Measurements from ENCODE around the gene FAM53A. TPM values are rescaled to one million over a fixed set of nuclear protein-coding genes. Genes with fewer than 3 reads are reported as not detected.

Gene FAM53A, protein sequence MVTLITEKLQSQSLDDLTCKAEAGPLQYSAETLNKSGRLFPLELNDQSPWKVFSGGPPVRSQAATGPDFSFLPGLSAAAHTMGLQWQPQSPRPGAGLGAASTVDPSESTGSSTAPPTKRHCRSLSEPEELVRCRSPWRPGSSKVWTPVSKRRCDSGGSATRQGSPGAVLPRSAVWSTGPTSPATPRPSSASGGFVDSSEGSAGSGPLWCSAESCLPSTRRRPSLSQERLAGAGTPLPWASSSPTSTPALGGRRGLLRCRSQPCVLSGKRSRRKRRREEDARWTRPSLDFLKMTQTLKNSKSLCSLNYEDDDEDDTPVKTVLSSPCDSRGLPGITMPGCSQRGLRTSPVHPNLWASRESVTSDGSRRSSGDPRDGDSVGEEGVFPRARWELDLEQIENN
- 1 to 10 TPM; 1.3 to 4.0 (median 1.6) TPM for total RNA-seq

DNA sequence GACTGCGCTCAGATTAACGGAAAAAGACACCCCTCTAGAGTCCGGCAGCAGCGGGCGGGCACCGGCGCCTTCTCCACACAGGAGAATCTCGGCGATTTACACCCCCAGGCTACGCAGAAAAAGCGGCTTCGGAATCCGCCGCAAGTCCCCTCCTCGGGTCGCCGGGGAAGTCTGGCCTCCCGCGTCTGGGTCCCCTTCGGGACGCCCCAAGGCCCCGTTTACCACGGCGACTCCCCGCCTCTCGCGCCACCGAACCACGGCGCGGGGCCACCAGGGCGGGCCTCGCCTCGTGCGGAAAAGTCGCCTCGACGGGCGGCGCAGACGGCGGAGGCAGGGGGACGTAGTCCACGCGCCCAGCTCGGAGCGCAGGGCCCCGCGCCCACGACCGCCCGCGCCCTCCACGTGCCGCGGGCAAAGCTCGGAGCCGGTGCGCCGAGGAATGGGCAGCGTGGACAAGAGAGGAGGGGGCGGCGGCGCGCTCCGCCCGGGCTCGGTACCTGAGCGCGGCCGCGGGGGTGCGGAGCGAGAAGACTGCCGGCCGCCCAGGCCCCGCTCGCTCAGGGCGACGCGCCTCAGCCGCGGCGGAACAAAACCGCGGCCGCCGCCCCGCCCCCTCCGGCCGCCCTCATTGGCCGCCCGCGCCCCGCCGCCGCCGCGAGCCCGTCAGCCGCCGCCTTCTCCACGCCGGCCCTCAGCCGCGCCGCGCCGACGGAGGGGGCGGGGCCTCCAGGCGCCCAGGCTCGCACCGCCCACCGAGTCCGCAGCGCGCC lies at the start of gene FAM53A:
TSS of gene FAM53A (minus strand) at position 578 of the 770 bp plus-strand sequence. CDS start 15,572 bp downstream, outside the sequence.
- Mint-ChIP-seq H3K9me3 (no peaks in the 10 kb centered on the region), H3K27me3 (ENCODE audit: low read depth) (no peaks in the 10 kb centered on the region), H3K4me1 (ENCODE audit: low read depth) (peaks cover 11% of the 10 kb centered on the region), H3K4me3 (peak within 1 kb of the TSS; percentile 79), H3K36me3 (ENCODE audit: insufficient read depth) (no peaks in the 10 kb centered on the region)
- ATAC-seq, result peak; percentile 94 to 97
- peak; percentile 23 for DNase-seq

DNA sequence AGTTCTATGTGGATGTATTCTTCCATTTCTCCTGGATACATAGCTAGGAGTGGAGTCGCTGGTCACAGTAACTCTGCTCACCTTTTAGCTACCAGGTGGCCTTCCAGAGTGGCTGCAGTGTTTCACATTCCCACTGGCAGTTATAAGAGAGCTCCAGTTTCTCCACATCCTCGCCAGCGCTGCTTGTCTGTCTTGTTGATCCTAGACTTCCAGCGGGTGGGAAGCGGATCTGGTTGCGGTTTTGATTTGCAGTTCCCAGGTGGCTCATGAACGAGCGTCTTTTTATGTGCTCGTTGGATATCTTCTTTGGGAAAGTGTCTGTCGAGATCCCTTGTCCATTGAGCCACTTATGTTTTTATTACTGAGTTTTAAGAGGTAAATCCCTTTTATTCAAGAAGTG lies 48.8 kb upstream of the FAM53A start:
- no peak overlapping the region for H3K4me3 Mint-ChIP-seq
- no peaks in the 10 kb centered on the region for H3K27me3 Mint-ChIP-seq (ENCODE audit: low read depth)
- no peak for ATAC-seq
- DNase-seq, result no peak
- no peaks in the 10 kb centered on the region for H3K9me3 Mint-ChIP-seq
- H3K4me1 Mint-ChIP-seq (ENCODE audit: low read depth), result peaks cover 14% of the 10 kb centered on the region
- peaks cover 37% of the 10 kb centered on the region for H3K36me3 Mint-ChIP-seq (ENCODE audit: insufficient read depth)

DNA sequence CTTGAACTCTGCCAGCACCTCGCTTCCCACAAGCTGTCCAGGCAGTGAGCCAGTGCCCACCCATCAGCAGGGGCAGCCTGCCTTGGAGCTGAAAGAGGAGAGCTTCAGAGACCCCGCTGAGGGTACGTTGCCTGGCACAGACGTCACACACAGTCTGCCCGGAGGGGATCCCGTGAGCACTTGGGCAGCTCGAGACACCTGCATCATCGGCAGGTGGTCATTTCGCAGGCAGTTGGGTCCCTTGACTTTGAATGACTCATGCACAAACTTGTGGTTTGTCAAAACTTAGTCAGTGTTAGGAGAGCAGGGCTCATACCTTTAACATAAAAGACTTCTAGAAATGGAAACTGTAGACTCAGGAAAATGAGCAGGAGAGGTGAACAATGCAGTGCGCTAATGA lies 47.1 kb upstream of the FAM53A start:
- no peaks in the 10 kb centered on the region for H3K27me3 Mint-ChIP-seq (ENCODE audit: low read depth)
- no peak for DNase-seq
- H3K36me3 Mint-ChIP-seq (ENCODE audit: insufficient read depth), result peaks cover 33% of the 10 kb centered on the region
- peaks cover 22% of the 10 kb centered on the region for H3K4me1 Mint-ChIP-seq (ENCODE audit: low read depth)
- H3K4me3 Mint-ChIP-seq, result no peak overlapping the region
- peak; percentile 70 to 73 for ATAC-seq
- H3K9me3 Mint-ChIP-seq, result no peaks in the 10 kb centered on the region

DNA sequence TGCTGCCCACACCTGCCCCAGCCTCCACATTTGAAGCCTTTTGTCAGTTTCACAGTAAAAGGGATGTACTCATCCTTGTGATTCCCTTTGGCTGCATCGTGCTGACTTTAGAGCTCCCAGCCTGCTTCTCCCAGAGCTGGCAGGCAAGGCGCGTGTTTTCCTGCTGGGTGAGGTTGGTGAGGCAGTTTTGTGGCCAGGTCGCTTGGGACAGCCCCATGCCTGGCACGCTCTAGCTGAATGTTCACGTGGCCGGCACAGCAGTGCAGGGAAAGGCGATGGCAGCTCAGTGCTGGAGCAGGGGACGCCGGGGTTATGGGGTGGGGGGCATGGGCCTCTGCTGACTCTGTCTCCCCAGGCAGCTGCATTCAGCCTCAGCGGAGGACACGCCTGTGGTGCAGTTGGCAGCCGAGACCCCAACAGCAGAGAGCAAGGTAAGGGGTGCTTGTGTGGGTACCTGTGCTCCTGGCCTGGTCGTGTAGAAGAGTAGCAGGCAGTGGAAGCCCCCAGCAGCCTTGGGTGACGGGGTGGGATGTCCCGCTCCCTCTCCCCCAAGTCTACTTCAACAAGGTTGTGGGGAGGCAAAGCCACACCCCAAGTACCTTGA lies 46.5 kb upstream of the FAM53A start:
- Mint-ChIP-seq H3K36me3 (ENCODE audit: insufficient read depth) (peaks cover 31% of the 10 kb centered on the region), H3K27me3 (ENCODE audit: low read depth) (no peaks in the 10 kb centered on the region), H3K4me3 (no peak overlapping the region), H3K9me3 (no peaks in the 10 kb centered on the region), H3K4me1 (ENCODE audit: low read depth) (peaks cover 25% of the 10 kb centered on the region)
- ATAC-seq (no peak), DNase-seq (no peak)

DNA sequence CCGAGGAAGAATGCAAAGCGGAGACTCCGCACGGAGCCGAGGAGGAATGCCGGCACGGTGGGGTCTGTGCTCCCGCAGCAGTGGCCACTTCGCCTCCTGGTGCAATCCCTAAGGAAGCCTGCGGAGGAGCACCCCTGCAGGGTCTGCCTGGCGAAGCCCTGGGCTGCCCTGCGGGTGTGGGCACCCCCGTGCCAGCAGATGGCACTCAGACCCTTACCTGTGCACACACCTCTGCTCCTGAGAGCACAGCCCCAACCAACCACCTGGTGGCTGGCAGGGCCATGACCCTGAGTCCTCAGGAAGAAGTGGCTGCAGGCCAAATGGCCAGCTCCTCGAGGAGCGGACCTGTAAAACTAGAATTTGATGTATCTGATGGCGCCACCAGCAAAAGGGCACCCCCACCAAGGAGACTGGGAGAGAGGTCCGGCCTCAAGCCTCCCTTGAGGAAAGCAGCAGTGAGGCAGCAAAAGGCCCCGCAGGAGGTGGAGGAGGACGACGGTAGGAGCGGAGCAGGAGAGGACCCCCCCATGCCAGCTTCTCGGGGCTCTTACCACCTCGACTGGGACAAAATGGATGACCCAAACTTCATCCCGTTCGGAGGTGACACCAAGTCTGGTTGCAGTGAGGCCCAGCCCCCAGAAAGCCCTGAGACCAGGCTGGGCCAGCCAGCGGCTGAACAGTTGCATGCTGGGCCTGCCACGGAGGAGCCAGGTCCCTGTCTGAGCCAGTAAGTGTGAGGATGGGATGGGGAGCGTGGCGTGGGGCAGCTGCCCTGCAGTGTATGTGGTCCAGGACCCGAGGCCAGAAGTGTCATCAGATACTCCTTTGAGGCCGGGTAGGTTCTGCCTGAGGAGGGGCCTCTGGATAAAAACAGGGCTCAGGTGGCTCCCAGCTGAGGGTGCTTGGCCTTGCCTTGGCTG lies 44.2 kb upstream of the FAM53A start:
- H3K4me1 Mint-ChIP-seq (ENCODE audit: low read depth), result peaks cover 46% of the 10 kb centered on the region

DNA sequence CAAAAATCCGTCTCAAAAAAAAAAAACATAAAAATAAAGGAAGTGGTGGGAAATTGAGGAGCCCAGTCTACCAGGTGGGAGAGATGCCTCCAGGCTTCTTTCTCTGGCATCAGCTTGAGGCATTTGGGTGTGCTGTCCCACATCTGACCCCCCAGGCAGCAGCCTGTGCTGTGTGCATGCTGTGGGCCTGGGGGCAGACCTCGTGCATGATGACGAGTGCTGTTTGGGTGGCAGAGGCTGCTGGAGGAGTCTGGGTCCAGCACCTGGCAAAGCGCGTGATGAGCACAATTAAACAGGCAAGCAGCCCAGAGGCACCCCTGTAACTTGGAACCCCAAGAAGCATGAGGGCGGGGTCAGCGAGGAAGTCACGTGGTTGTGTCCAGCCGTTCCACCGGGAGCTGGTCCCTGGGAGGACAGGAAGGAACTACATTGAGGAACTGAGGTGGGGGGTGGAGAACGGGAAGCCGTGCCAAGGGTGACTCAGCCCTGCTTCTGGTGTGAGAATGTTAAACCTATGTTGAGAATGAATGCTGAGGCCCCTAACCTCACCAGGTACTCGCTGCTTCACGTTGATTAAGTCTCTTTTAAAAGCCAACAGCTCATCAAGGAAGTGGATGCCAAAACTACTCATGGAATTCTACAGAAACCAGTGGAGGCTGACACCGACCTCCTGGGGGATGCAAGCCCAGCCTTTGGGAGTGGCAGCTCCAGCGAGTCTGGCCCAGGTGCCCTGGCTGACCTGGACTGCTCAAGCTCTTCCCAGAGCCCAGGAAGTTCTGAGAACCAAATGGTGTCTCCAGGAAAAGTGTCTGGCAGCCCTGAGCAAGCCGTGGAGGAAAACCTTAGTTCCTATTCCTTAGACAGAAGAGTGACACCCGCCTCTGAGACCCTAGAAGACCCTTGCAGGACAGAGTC lies 43.3 kb upstream of the FAM53A start:
- ATAC-seq, result no peak
- Mint-ChIP-seq H3K4me3 (no peak overlapping the region), H3K4me1 (ENCODE audit: low read depth) (peaks cover 55% of the 10 kb centered on the region), H3K9me3 (no peaks in the 10 kb centered on the region), H3K36me3 (ENCODE audit: insufficient read depth) (peaks cover 23% of the 10 kb centered on the region), H3K27me3 (ENCODE audit: low read depth) (no peaks in the 10 kb centered on the region)
- DNase-seq, result no peak

More for the DNA sequence above, 44.2 kb upstream of the FAM53A start:
- H3K9me3 Mint-ChIP-seq, result no peaks in the 10 kb centered on the region
- ATAC-seq (no peak), DNase-seq (no peak)
- peaks cover 28% of the 10 kb centered on the region for H3K36me3 Mint-ChIP-seq (ENCODE audit: insufficient read depth)
- H3K4me3 Mint-ChIP-seq, result no peak overlapping the region
- H3K27me3 Mint-ChIP-seq (ENCODE audit: low read depth), result no peaks in the 10 kb centered on the region

DNA sequence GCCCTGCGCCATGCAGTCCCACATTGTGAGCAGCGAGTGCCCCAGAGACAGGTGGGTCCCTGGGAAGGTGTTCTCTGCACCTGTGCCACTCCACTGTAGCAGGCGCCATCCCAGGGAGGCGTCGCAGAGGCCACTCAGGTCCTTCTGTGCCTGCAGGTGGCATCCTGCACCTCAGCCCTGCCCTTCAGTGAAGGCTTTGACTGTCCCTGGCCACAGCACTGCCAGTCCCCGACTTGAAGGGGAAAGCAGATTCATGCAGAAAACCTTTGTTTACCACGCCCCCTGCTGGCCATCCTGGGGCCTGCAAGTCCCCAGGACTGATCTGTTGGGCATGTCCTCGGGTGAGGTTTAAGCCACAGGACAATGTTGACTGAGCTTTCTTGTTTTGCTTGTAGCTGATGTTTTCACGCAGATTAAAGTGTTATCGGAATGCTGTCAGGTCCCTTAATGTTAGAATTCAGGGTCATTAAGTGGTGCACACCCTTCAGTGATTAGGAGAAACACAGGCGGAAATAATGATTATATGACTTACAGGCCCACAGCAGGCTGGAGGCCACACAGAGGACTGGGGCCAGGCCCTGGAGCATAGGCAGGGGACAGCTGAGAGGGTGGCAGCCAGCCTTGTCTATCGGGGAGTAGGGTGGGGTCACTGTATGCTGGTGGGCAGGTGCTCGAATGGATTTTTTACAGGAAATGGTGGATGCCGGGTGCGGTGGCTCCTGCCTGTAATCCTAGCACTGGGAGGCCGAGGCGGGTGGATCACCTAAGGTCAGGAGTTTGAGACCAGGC lies 42.2 kb upstream of the FAM53A start:
- peaks cover 21% of the 10 kb centered on the region for H3K36me3 Mint-ChIP-seq (ENCODE audit: insufficient read depth)
- H3K4me1 Mint-ChIP-seq (ENCODE audit: low read depth), result peaks cover 60% of the 10 kb centered on the region
- ATAC-seq (peak; percentile 14 to 20), DNase-seq (peak; percentile 92)
- no peaks in the 10 kb centered on the region for H3K27me3 Mint-ChIP-seq (ENCODE audit: low read depth)
- H3K4me3 Mint-ChIP-seq, result peak overlapping the region; percentile 11
- H3K9me3 Mint-ChIP-seq, result no peaks in the 10 kb centered on the region

DNA sequence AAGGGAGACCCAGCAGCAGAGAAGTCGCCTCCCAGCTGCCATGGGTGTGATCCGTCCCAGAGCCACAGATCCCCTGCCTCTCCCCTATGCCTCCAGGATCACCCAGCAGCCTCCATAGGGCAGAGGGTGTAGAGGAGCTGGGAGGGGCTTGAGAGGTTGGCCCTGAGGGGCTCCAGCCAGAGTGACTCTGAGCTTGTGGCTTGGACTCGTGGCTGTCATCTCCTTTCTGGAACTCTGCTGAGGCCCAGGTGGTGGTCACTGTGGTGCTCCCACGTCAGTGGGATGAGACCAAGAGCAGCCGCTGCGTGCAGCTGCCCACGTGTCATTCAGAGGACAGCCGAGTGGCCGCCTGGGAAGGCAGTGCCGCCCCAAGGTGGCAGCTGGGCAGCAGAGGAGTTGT lies 41.4 kb upstream of the FAM53A start:
- H3K27me3 Mint-ChIP-seq (ENCODE audit: low read depth), result no peaks in the 10 kb centered on the region
- ATAC-seq (no peak), DNase-seq (no peak)
- H3K4me3 Mint-ChIP-seq, result peak overlapping the region; percentile 39
- peaks cover 58% of the 10 kb centered on the region for H3K4me1 Mint-ChIP-seq (ENCODE audit: low read depth)
- H3K36me3 Mint-ChIP-seq (ENCODE audit: insufficient read depth), result peaks cover 17% of the 10 kb centered on the region
- H3K9me3 Mint-ChIP-seq, result no peaks in the 10 kb centered on the region

DNA sequence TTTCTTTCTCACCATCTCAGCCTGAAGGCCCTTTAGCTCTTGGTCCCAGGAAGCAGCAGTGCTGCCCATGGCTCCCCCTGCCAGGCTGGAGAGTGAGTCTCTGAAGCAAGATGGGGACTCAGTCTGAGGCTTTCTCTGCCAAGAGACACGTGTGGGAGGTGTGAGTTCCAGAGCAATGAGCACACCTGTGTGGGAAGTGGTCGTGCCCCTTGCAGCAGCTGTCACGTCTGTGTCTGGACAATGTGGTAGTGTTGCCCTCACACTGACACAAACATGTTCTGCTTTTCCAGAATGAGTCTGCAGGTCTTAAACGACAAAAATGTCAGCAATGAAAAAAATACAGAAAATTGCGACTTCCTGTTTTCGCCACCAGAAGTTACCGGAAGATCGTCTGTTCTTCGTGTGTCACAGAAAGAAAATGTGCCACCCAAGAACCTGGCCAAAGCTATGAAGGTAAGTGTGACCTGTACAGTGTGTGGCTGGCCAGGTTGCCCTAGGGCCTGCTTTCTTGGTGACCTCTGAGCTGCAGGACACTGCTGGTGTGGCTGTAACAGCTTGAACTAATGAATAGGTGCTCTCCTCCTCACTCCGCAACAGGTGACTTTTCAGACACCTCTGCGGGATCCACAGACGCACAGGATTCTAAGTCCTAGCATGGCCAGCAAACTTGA lies 39.2 kb upstream of the FAM53A start:
- Mint-ChIP-seq H3K36me3 (ENCODE audit: insufficient read depth) (peaks cover 7% of the 10 kb centered on the region), H3K9me3 (no peaks in the 10 kb centered on the region), H3K27me3 (ENCODE audit: low read depth) (no peaks in the 10 kb centered on the region), H3K4me3 (peak overlapping the region; percentile 89), H3K4me1 (ENCODE audit: low read depth) (peaks cover 61% of the 10 kb centered on the region)
- DNase-seq (peak; percentile 32), ATAC-seq (peak; percentile 47 to 49)

DNA sequence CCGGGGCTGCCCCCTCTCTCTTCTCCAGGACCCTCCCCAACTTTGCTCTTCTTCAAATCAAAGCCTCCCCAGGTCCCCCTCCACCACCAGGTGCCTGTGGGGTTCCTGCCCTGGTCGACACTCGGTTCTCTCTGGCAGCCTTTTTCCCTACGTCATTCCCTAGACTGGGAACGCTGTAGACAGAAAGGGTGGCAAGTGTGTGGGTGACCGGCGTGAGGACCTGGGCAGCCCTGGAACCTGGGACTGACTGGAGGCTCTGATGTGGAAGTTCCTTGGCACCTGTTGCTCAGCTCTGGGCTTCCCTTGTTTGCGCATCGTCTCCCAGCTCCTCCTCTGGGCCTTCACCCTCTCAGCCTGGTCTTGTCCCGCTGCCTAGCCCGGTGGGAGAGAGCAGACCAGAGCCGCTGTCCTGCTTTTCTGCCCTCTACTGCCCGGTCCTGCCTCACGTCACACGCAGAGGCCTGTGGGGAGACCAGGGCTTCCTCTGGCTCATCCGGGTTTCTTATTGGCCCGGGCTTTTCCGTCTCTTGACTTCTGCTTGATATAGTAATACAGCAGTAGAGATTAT lies 38.5 kb upstream of the FAM53A start:
- peak overlapping the region; percentile 89 for H3K4me3 Mint-ChIP-seq
- H3K4me1 Mint-ChIP-seq (ENCODE audit: low read depth), result peaks cover 61% of the 10 kb centered on the region
- DNase-seq (no peak), ATAC-seq (peak in 1 of 2 donors; percentile 0)
- no peaks in the 10 kb centered on the region for H3K9me3 Mint-ChIP-seq
- H3K27me3 Mint-ChIP-seq (ENCODE audit: low read depth), result no peaks in the 10 kb centered on the region
- peaks cover 4% of the 10 kb centered on the region for H3K36me3 Mint-ChIP-seq (ENCODE audit: insufficient read depth)

DNA sequence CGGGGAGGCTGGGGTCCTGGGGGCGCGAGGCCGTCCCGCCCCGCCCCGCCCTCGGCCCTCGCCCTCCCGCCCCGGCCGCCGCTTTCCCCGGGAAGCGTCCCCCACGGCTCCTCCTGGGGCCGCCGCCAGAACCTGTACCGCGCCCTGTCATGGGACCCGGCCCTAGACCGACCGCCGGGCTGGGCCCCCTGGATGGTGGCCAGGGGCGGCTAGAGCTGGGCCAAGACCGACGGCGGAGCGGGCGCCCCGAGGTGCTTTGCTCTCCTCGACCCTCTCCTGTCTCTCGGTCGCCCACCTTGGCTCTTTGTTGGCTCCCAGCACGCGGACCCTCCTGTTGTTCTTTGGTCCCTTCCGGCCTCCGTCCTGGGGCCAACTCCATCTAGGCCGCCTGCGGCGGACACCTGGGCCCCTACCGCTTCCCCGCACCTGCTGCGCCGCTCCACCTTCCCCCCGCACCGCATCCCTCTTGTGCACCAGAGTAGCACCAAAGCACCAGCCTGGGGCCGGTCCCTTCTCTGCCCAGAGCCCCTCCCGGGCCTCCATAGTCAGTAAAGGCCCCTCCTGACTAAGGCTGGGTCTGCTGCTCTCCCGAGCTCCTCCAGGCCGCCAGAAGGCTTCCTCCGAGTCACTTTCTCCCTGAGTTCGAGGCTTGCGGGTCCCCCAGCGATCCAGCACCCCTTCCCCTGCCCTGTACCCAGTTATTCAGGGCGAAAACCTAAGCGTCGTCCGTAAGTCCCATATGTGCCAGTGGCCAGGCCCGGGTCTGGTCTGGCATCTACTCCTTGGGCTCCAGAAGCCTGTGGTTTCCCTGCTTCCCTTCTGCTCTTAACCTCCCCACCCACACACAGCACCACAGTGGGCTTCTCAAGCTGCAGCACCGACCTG lies 37.8 kb upstream of the FAM53A start:
- H3K36me3 Mint-ChIP-seq (ENCODE audit: insufficient read depth), result peaks cover 4% of the 10 kb centered on the region
- DNase-seq (no peak), ATAC-seq (peak in 1 of 2 donors; percentile 1)
- H3K27me3 Mint-ChIP-seq (ENCODE audit: low read depth), result no peaks in the 10 kb centered on the region
- H3K4me1 Mint-ChIP-seq (ENCODE audit: low read depth), result peaks cover 61% of the 10 kb centered on the region
- H3K4me3 Mint-ChIP-seq, result peak overlapping the region; percentile 89
- H3K9me3 Mint-ChIP-seq, result no peaks in the 10 kb centered on the region
